IMR-90 (cell line): Measurements from ENCODE around the gene TXNDC15. TPM values are rescaled to one million over a fixed set of nuclear protein-coding genes. Genes with fewer than 3 reads are reported as not detected.

ENCODE experiments used
- ATAC-seq: fragments of 200-7000 bp; cut with Tn5 transposase; 2 replicates; pipeline ENCODE4 v1.9.1; 2020; ENCODE audit warnings: low read depth, mild to moderate bottlenecking, moderate library complexity
- BruUV-seq: library from RNA; stranded (reverse); fragments of 400-500 nt; replicated peaks from 2 replicates; lab custom pipeline; 2021; lab: Mats Ljungman, UMichigan
- CTCF ChIA-PET: fragments of 300-600 bp; formaldehyde crosslinking; extraction: SDS; loops from one replicate; lab custom pipeline; 2021; ENCODE audit warnings: antibody characterized with exemption; lab: Yijun Ruan, JAX
- POLR2A ChIA-PET: fragments of 300-600 bp; sonication (Branson Sonifier 250); formaldehyde crosslinking; loops from one replicate; lab custom pipeline; 2022; ENCODE audit warnings: antibody characterized with exemption; ENCODE audit not compliant: unreplicated experiment; lab: Charles Lee
- DNase-seq: peaks from one replicate; pipeline ENCODE4 v3.0.0; 2013
- H2AFZ ChIP-seq: replicated peaks from 2 replicates; pipeline ENCODE3; 2013; ENCODE audit warnings: low read length, mild to moderate bottlenecking; ENCODE audit not compliant: poor library complexity
- H2AK5ac ChIP-seq: 2 replicates; pipeline ENCODE4 v1.6.1; 2013; ENCODE audit warnings: low read depth, low read length, inconsistent platforms
- H2AK9ac ChIP-seq: replicated peaks from 2 replicates; pipeline ENCODE3; 2013; ENCODE audit warnings: mild to moderate bottlenecking, low read depth, low read length, moderate library complexity; ENCODE audit not compliant: poor library complexity
- H2BK120ac ChIP-seq: 2 replicates; pipeline ENCODE4 v1.6.1; 2013; ENCODE audit warnings: low read depth, low read length, inconsistent platforms
- H2BK15ac ChIP-seq: 3 replicates; pipeline ENCODE4 v1.6.1; 2013; ENCODE audit warnings: low read depth, low read length, inconsistent platforms
- H2BK20ac ChIP-seq: 2 replicates; pipeline ENCODE4 v1.6.1; 2013; ENCODE audit warnings: low read depth, mild to moderate bottlenecking, inconsistent platforms, low read length, moderate library complexity
- H2BK5ac ChIP-seq: 2 replicates; pipeline ENCODE4 v1.6.1; 2013; ENCODE audit warnings: mild to moderate bottlenecking, low read depth, low read length, inconsistent platforms; ENCODE audit not compliant: poor library complexity, severe bottlenecking
- H3K14ac ChIP-seq: replicated peaks from 2 replicates; pipeline ENCODE4 v1.6.1; 2013; ENCODE audit warnings: low read depth, low read length, inconsistent platforms
- H3K18ac ChIP-seq: 2 replicates; pipeline ENCODE4 v1.6.1; 2013; ENCODE audit warnings: low read depth, low read length, control low read depth
- H3K23ac ChIP-seq: 2 replicates; pipeline ENCODE4 v1.6.1; 2013; ENCODE audit warnings: low read depth, low read length, inconsistent platforms
- H3K27ac ChIP-seq: 2 replicates; pipeline ENCODE4 v1.5.1; 2013; ENCODE audit warnings: mild to moderate bottlenecking, control low read depth, low read length; ENCODE audit not compliant: insufficient read depth
- H3K27me3 ChIP-seq: 2 replicates; pipeline ENCODE4 v1.6.1; 2013; ENCODE audit warnings: low read length; ENCODE audit not compliant: control insufficient read depth, insufficient read depth
- H3K36me3 ChIP-seq: 2 replicates; pipeline ENCODE4 v1.6.1; 2013; ENCODE audit warnings: low read length, mixed read lengths; ENCODE audit not compliant: control insufficient read depth, insufficient read depth
- H3K4ac ChIP-seq: 2 replicates; pipeline ENCODE4 v1.6.1; 2013; ENCODE audit warnings: low read depth, low read length, inconsistent platforms
- H3K4me1 ChIP-seq: 2 replicates; pipeline ENCODE4 v1.6.1; 2013; ENCODE audit warnings: low read length, mixed read lengths; ENCODE audit not compliant: control insufficient read depth, insufficient read depth
- H3K4me2 ChIP-seq: 2 replicates; pipeline ENCODE4 v1.6.1; 2013; ENCODE audit warnings: low read depth, mild to moderate bottlenecking, control low read depth, low read length, moderate library complexity
- H3K4me3 ChIP-seq: 2 replicates; pipeline ENCODE4 v1.5.1; 2013; ENCODE audit warnings: low read depth, mild to moderate bottlenecking, control low read depth, low read length, moderate library complexity; ENCODE audit not compliant: insufficient read depth
- H3K56ac ChIP-seq: 2 replicates; pipeline ENCODE4 v1.6.1; 2013; ENCODE audit warnings: low read length, inconsistent platforms; ENCODE audit not compliant: insufficient read depth; ENCODE audit errors: extremely low read depth
- H3K79me1 ChIP-seq, 2 experiments: 2 replicates each; pipeline ENCODE4 v1.6.1; 2013; ENCODE audit warnings: low read length in 2 of 2, inconsistent platforms in 1 of 2, low read depth in 1 of 2
- H3K9ac ChIP-seq: 2 replicates; pipeline ENCODE4 v1.6.1; 2013; ENCODE audit warnings: low read depth, low read length, control low read depth
- H3K9me1 ChIP-seq: 2 replicates; pipeline ENCODE4 v1.6.1; 2013; ENCODE audit warnings: low read length, inconsistent platforms; ENCODE audit not compliant: insufficient read depth
- H3K9me3 ChIP-seq: 2 replicates; pipeline ENCODE4 v1.6.1; 2013; ENCODE audit warnings: low read length; ENCODE audit not compliant: control insufficient read depth, insufficient read depth
- H4K20me1 ChIP-seq: 2 replicates; pipeline ENCODE4 v1.6.1; 2013; ENCODE audit warnings: low read length, inconsistent platforms; ENCODE audit not compliant: insufficient read depth
- H4K5ac ChIP-seq: 2 replicates; pipeline ENCODE4 v1.6.1; 2013; ENCODE audit warnings: mild to moderate bottlenecking, low read depth, low read length, control low read depth
- H4K8ac ChIP-seq, 2 experiments: 2 replicates each; pipeline ENCODE4 v1.6.1; 2013; ENCODE audit warnings: low read depth in 2 of 2, low read length in 2 of 2, control low read depth in 1 of 2, inconsistent platforms in 1 of 2
- H4K91ac ChIP-seq: 2 replicates; pipeline ENCODE4 v1.6.1; 2013; ENCODE audit warnings: low read depth, low read length, inconsistent platforms; ENCODE audit not compliant: insufficient read depth
- BHLHE40 ChIP-seq: fragments of 150-350 bp; IDR thresholded peaks from 2 replicates; pipeline ENCODE4 v1.6.1; 2016; ENCODE audit warnings: mild to moderate bottlenecking, low read depth, low read length
- CEBPB ChIP-seq: IDR thresholded peaks from 2 replicates; pipeline ENCODE4 v1.6.1; 2012; ENCODE audit warnings: low read depth, low read length, improper control_type of control experiment
- CHD1 ChIP-seq: IDR thresholded peaks from 2 replicates; pipeline ENCODE4 v1.6.1; 2012; ENCODE audit warnings: low read depth, low read length, improper control_type of control experiment
- CTCF ChIP-seq: conservative IDR thresholded peaks from 2 replicates; pipeline ENCODE4 v1.5.1; 2012; ENCODE audit warnings: mild to moderate bottlenecking, low read depth, low read length, improper control_type of control experiment
- ELK1 ChIP-seq: fragments of 150-350 bp; IDR thresholded peaks from 2 replicates; pipeline ENCODE4 v1.6.1; 2016; ENCODE audit warnings: low read depth, mild to moderate bottlenecking, low read length, moderate library complexity, borderline replicate concordance
- FOS ChIP-seq: fragments of 150-350 bp; IDR thresholded peaks from 2 replicates; pipeline ENCODE4 v1.6.1; 2016; ENCODE audit warnings: low read depth, low read length
- MAFK ChIP-seq: IDR thresholded peaks from 2 replicates; pipeline ENCODE4 v1.6.1; 2012; ENCODE audit warnings: low read depth, low read length, improper control_type of control experiment
- MAZ ChIP-seq: IDR thresholded peaks from 2 replicates; pipeline ENCODE4 v1.6.1; 2012; ENCODE audit warnings: low read depth, mild to moderate bottlenecking, low read length, improper control_type of control experiment, moderate library complexity, borderline replicate concordance
- MXI1 ChIP-seq: IDR thresholded peaks from 2 replicates; pipeline ENCODE4 v1.6.1; 2012; ENCODE audit warnings: low read depth, mild to moderate bottlenecking, low read length, moderate library complexity, borderline replicate concordance
- NFE2L2 ChIP-seq: fragments of 150-350 bp; IDR thresholded peaks from 2 replicates; pipeline ENCODE4 v1.6.1; 2016; ENCODE audit warnings: low read depth, mild to moderate bottlenecking, low read length
- POLR2A ChIP-seq: IDR thresholded peaks from 2 replicates; pipeline ENCODE4 v1.6.1; 2012; ENCODE audit warnings: mild to moderate bottlenecking, low read depth, low read length
- RAD21 ChIP-seq: IDR thresholded peaks from 2 replicates; pipeline ENCODE4 v1.6.1; 2012; ENCODE audit warnings: low read length, improper control_type of control experiment
- RCOR1 ChIP-seq: IDR thresholded peaks from 2 replicates; pipeline ENCODE4 v1.6.1; 2012; ENCODE audit warnings: mild to moderate bottlenecking, low read length, improper control_type of control experiment; ENCODE audit not compliant: insufficient replicate concordance
- RFX5 ChIP-seq: IDR thresholded peaks from 2 replicates; pipeline ENCODE4 v1.8.0; 2012; ENCODE audit warnings: low read depth, mild to moderate bottlenecking, low read length, moderate library complexity
- SMC3 ChIP-seq: fragments of 150-350 bp; IDR thresholded peaks from 2 replicates; pipeline ENCODE4 v1.6.1; 2016; ENCODE audit warnings: low read depth, mild to moderate bottlenecking, antibody characterized with exemption, low read length, moderate library complexity
- USF2 ChIP-seq: fragments of 150-350 bp; IDR thresholded peaks from 2 replicates; pipeline ENCODE4 v1.6.1; 2017; ENCODE audit warnings: mild to moderate bottlenecking, antibody characterized with exemption, low read length, low read depth
- WGBS, 2 experiments: methylation state at CpG; one replicate each; pipeline versions ENCODE4 v1.1.5 to v1.1.7; 2013; ENCODE audit warnings: missing lambda C conversion rate in 2 of 2; ENCODE audit not compliant: insufficient read length in 1 of 2; ENCODE audit errors: extremely low coverage in 2 of 2; 5-methylcytosine and 5-hydroxymethylcytosine counted together
- dilution Hi-C: fragments of 300-500 bp; cut with HindIII; formaldehyde crosslinking; loops from one replicate; pipeline ENCODE4 v1.14.3; 2018; ENCODE audit warnings: low sequenced_read_pairs; ENCODE audit not compliant: unreplicated experiment
- in situ Hi-C: fragments of 300-500 bp; cut with MboI; formaldehyde crosslinking; loops from 3 replicates; pipeline ENCODE4 v1.14.3; 2019; ENCODE audit warnings: low sequenced_read_pairs, inconsistent platforms, mixed read lengths
- intact Hi-C: fragments of 100-400 bp; cut with micrococcal nuclease; formaldehyde crosslinking; loops from 2 replicates; pipeline ENCODE4 v1.10.0; 2022
- polyA plus RNA-seq, 3 experiments: library from polyadenylated mRNA; depleted of rRNA; stranded (reverse); fragments of >200 nt; gene quantifications; 2 replicates each; pipeline ENCODE4 v1.2.3, GENCODE V29; 2012; ENCODE audit warnings: low replicate concordance in 1 of 3
- total RNA-seq: library from RNA; depleted of rRNA; stranded (reverse); fragments of >200 nt; gene quantifications from 2 replicates; pipeline ENCODE4 v1.2.3, GENCODE V29; 2012

Gene TXNDC15
- total and polyA plus RNA-seq, 2 of the 4 experiments (the other 2 are of a cell fraction), result 87.0 to 125 TPM

- no peaks in the 10 kb centered on the region for H3K79me1 ChIP-seq
- H2BK120ac ChIP-seq, result no peak overlapping the region
- no peak for DNase-seq
- no peak overlapping the region for H3K14ac ChIP-seq
- H3K23ac ChIP-seq, result no peak overlapping the region
- H4K91ac ChIP-seq, result no peak overlapping the region
- intact Hi-C loops (loop anchor here (10.0 kb wide), 1 partner anchor 55 kb away; no protein-coding TSS in a partner anchor), in situ Hi-C loops (no loop called here), dilution Hi-C loops (no loop called here)
- H3K27ac ChIP-seq, result no peak overlapping the region
- no peak overlapping the region for H3K4ac ChIP-seq
- H3K9me1 ChIP-seq, result peaks cover 5% of the 10 kb centered on the region
- peaks cover 6% of the 10 kb centered on the region for H3K36me3 ChIP-seq
- no peak overlapping the region for H3K9ac ChIP-seq
- no peaks in the 10 kb centered on the region for H4K20me1 ChIP-seq
- H3K18ac ChIP-seq, result no peak overlapping the region
- H3K4me2 ChIP-seq, result no peak overlapping the region
- POLR2A ChIA-PET, result no interaction called here
- no peak overlapping the region for H2AK9ac ChIP-seq
- no peak overlapping the region for H4K5ac ChIP-seq
- ATAC-seq, result no peak
- H2AK5ac ChIP-seq, result no peak overlapping the region
- TF ChIP-seq MXI1 (no peak), CEBPB (no peak), USF2 (no peak), ELK1 (no peak), RCOR1 (no peak), MAZ (no peak), RAD21 (no peak), NFE2L2 (no peak), RFX5 (no peak), MAFK (no peak), BHLHE40 (no peak), FOS (no peak), CHD1 (no peak), POLR2A (no peak), CTCF (no peak), SMC3 (no peak)
- peaks cover 3% of the 10 kb centered on the region for H3K4me1 ChIP-seq
- no peaks in the 10 kb centered on the region for H3K27me3 ChIP-seq
- no peaks in the 10 kb centered on the region for H3K9me3 ChIP-seq
- H3K56ac ChIP-seq, result no peak overlapping the region
- H2AFZ ChIP-seq, result no peak overlapping the region
- no peak overlapping the region for H2BK15ac ChIP-seq
- H2BK5ac ChIP-seq, result no peak overlapping the region
- CTCF ChIA-PET, result no interaction called here
- H4K8ac ChIP-seq, result no peak overlapping the region
- no CpG with 5 or more reads among the region's 1 CpG for WGBS, 2 experiments
- no peak overlapping the region for H3K4me3 ChIP-seq
- no peak overlapping the region for H2BK20ac ChIP-seq
- BruUV-seq, result no TSS peak
Measured at GRCh38 chr5:134939500-134939899, 65.3 kb downstream of the TXNDC15 start.
